HG03045 (cell line): ENCODE measurements around the gene OOSP2.

ENCODE experiments used
- ATAC-seq: cut with Tn5 transposase; IDR thresholded peaks from one replicate; pipeline ENCODE4 v1.9.1; 2021; ENCODE audit warnings: mild to moderate bottlenecking, moderate library complexity; ENCODE audit not compliant: unreplicated experiment

The OOSP2 gene

DNA sequence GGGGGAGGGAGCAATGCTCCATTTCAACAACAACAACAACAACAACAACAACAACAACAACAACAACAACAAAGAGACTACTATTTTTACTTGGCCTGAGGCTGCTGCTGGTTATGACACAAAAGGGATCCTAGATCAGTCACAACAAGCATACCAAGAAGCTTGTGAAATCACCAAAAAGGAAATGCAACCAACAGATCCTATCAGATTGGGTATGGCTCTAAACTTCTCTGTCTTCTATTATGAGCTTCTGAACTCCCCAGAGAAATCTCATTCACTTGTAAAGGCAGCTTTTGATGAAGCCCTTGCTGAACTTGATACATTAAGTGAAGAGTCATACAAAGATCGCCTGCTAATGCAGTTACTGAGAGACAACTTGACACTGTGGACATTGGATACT, 37.8 kb downstream of the OOSP2 start:
- no peak for ATAC-seq

DNA sequence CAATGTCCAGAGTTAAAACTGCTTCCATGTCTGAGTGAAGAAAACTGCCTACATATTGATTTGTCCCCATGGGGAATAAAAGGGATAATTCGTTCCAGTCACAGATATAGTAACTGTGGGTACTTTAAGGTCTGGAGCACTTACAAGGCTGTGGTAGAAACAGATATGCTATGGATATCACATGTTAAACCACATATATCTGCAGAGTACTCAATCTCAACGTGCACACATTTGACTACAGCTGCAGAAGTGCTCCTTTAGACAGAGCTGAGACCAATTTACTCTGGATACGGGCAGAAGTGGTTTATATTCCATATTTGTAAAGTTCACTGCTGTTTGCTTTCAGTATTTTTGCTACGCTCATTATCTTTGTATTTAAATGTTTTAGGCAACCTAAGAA, 38.5 kb downstream of the OOSP2 start:
- no peak for ATAC-seq

DNA sequence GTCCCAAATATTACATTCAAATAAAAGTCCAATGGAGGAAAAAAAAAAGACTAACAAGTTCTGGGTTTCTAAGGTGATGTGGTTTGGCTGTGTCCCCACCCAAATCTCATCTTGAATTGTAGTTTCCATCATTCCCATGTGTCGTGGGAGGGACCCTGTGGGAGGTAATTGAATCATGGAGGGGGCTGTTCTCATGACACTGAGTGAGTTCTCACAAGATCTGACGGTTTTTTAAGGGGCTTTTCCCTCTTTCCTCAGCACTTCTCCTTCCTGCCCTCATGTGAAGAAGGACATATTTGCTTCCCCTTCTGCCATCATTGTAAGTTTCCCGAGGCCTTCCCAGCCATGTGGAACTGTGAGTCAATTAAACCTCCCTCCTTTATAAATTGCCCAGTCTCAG, 40.3 kb downstream of the OOSP2 start:
- ATAC-seq = no peak

DNA sequence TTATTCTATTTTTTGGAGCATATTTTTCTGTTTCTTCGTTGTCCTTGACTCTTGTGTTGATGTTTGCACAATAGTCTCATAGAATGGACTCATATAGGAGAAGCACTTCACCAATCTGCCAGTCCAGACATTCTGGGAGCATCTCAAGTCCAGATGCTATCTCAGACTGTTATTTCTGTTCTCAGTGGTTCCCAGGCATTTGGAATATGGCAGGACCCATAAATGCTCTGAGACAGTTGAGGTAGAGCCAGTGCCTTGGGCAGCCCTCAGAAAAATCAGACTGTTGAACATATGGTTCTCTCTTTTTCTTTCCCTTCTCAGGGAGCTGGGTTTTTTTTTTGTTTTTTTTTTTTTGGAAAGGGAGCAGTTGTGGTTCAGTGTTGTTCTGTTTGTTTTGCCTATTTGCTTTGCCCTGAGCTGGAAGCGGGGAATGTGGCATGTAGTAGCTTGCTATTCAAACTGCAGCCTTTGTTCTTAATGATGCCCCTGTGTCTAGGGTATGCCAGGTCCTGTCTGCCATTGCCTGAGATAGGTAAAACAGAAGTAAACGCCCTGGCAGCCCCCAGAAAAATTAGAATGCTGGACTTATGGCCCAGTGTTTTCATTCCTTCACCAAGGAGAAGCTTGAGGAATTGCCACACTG, 44.5 kb downstream of the OOSP2 start:
- ATAC-seq = no peak

DNA sequence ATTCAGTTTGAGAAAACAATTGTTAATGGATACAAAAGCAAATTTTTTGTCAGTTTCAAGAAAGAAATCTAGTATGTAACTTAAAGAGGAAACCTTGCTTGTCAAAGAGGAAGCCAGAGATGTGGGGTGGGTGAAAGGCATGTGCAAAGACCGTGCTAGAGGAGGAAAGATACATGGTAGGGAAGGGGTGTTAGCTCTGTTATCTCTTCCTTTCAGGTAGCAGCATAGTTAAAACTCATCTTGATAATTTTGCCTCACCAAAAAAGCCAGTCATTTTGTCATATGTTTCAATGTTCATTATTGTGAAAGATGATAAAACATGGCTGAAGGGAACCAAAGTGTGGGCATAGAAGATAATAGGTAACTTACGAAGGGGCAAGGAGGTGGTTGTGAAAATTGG, 45.7 kb downstream of the OOSP2 start:
- no peak for ATAC-seq

DNA sequence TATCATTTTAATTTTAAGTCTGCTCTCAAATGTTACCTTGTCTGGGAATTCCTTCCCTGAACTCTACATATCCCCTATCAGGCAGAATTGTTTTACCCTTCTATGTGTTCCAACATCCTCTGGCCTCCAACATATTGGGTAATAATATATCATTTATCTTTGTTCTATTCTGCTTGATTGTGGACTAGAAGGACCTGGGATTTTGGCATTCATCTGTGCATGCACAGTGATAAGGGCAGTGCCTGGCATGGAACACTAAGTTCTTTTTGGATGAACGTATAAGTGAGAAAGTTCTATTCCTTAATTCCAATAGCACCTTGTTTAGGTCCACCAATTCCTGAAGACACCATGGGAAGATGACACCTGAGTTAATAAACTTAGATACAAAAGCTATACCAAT, 47.0 kb downstream of the OOSP2 start:
- ATAC-seq = no peak

DNA sequence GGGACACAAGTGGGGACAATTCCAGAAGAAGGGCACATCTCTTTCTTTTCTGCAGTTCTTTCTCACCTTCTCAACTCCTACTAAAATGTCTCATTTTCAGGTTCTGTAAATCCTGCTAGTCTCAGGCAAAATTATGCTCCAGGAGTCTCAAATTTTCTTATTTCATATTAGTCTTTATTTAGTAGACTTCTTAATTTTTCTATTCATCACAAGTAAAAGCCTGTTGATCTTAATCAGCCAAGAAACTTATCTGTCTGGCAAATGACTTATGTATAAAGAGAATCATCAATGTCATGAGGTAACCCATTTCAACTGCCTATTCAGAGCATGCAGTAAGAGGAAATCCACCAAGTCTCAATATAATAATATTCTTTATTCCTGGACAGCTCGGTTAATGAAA, 48.2 kb downstream of the OOSP2 start, which contains the start of gene MS4A2:
Gene MS4A2 (plus strand): TSS at position 301 of the 400 bp plus-strand sequence. CDS start 102 bp downstream, outside the sequence.
- ATAC-seq = no peak

DNA sequence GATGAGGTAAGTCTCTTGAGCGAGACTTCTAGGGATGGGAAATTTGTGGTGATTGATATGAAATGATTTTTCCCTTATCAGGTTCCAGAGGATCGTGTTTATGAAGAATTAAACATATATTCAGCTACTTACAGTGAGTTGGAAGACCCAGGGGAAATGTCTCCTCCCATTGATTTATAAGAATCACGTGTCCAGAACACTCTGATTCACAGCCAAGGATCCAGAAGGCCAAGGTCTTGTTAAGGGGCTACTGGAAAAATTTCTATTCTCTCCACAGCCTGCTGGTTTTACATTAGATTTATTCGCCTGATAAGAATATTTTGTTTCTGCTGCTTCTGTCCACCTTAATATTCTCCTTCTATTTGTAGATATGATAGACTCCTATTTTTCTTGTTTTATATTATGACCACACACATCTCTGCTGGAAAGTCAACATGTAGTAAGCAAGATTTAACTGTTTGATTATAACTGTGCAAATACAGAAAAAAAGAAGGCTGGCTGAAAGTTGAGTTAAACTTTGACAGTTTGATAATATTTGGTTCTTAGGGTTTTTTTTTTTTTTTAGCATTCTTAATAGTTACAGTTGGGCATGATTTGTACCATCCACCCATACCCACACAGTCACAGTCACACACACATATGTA, 55.4 kb downstream of the OOSP2 start:
- no peak for ATAC-seq

DNA sequence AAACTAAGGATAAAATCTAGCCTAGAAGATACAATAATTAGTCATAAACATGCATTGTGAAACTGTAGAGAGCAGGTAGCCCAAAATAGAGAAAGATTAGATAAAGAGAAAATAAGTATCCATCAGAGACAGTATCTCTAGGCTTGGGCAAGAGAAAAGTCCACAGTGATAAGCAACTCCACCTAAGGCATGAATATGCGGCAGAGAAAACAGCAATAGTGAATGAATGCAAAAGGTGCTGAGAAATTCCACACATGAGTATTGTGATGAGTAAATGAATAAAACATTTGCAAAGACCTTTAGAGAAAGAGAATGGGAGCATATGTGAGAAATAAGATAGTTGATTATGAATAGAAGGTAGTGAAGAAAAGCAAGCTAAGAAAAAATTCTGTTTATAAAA, 57.0 kb downstream of the OOSP2 start:
- no peak for ATAC-seq
